A549 (cell line): ENCODE results near the gene RABGAP1L. TPM values are rescaled to one million over a fixed set of nuclear protein-coding genes. Genes with fewer than 3 reads are reported as not detected.
A peak's percentile ranks its signal among the peaks of the same experiment; 100 is the strongest.

Experiments
- ATAC-seq, 2 experiments: fragments of 200-7000 bp in 1 of 2; fragments of >200 bp in 1 of 2; cut with Nextera tagmentation in 1 of 2; cut with Tn5 transposase in 1 of 2; 3 replicates each; pipeline versions ENCODE4 v1.8.0 to v1.9.1; 2018 to 2020; ENCODE audit warnings: mild to moderate bottlenecking in 1 of 2, moderate library complexity in 1 of 2
- CTCF ChIA-PET: fragments of 300-600 bp; sonication (Branson Sonifier 250); formaldehyde crosslinking; extraction: SDS; loops from one replicate; lab custom pipeline; 2021; ENCODE audit warnings: antibody characterized with exemption, inconsistent platforms; lab: Yijun Ruan, JAX
- POLR2A ChIA-PET: fragments of 350-600 bp; formaldehyde crosslinking; extraction: SDS; loops from one replicate; lab custom pipeline; 2021; ENCODE audit warnings: antibody characterized with exemption, inconsistent platforms; lab: Yijun Ruan, JAX
- DNase-seq, 2 experiments: peaks; one replicate each; pipeline versions ENCODE4 v3.0.0 to v3.0.0-alpha.2; 2011 to 2016; ENCODE audit warnings: low read depth in 1 of 2, low spot score in 1 of 2
- FAIRE-seq: peaks from 2 replicates; lab custom pipeline; 2011; peaks lifted over from hg19 to GRCh38; lab: Jason Lieb, UNC
- H3K27ac ChIP-seq, 2 experiments: fragments of >200 bp; sonication (Bioruptor Twin); formaldehyde crosslinking; 3 replicates each; pipeline ENCODE4 v1.5.1; 2016 to 2017
- H3K4me1 ChIP-seq: fragments of >200 bp; sonication (Bioruptor Twin); formaldehyde crosslinking; 3 replicates; pipeline ENCODE4 v1.6.1; 2016
- H3K4me2 ChIP-seq: fragments of >200 bp; sonication (Bioruptor Twin); formaldehyde crosslinking; 3 replicates; pipeline ENCODE4 v1.6.1; 2016
- H3K4me3 ChIP-seq: fragments of >200 bp; sonication (Bioruptor Twin); formaldehyde crosslinking; 3 replicates; pipeline ENCODE4 v1.5.1; 2016
- H3K9me3 ChIP-seq: fragments of >200 bp; sonication (Bioruptor Twin); formaldehyde crosslinking; 3 replicates; pipeline ENCODE4 v1.6.1; 2016
- BHLHE40 ChIP-seq: IDR thresholded peaks from 2 replicates; pipeline ENCODE4 v1.6.1; 2012; ENCODE audit warnings: low read depth, low read length, inconsistent platforms
- CBX2 ChIP-seq: fragments of 200-600 bp; sonication (generic); IDR thresholded peaks from 2 replicates; pipeline ENCODE4 v1.6.1; 2016; ENCODE audit warnings: low read depth, mild to moderate bottlenecking, borderline replicate concordance
- CHD2 ChIP-seq: fragments of 150-350 bp; IDR thresholded peaks from 2 replicates; pipeline ENCODE4 v1.6.1; 2014; ENCODE audit warnings: low read length; ENCODE audit not compliant: partially characterized antibody
- CHD4 ChIP-seq: fragments of 200-600 bp; sonication (generic); IDR thresholded peaks from 2 replicates; pipeline ENCODE4 v1.6.1; 2016; ENCODE audit warnings: antibody characterized with exemption, mild to moderate bottlenecking, borderline replicate concordance
- EHF ChIP-seq: fragments of 250-450 bp; sonication (Bioruptor Pico); IDR thresholded peaks from 2 replicates; pipeline ENCODE4 v1.5.0; 2020; ENCODE audit warnings: mild to moderate bottlenecking
- ESRRA ChIP-seq: fragments of 150-350 bp; IDR thresholded peaks from 2 replicates; pipeline ENCODE4 v1.6.1; 2014; ENCODE audit warnings: mild to moderate bottlenecking, low read length, borderline replicate concordance
- FOSL2 ChIP-seq, 2 experiments: fragments of 450-650 bp in 1 of 2; fragments of >200 bp in 1 of 2; sonication (Bioruptor Twin) in 1 of 2; formaldehyde crosslinking; IDR thresholded peaks; 2 replicates each; pipeline versions ENCODE4 v1.5.0 to v1.6.1; 2016 to 2020; ENCODE audit warnings: mild to moderate bottlenecking in 1 of 2, moderate library complexity in 1 of 2
- HEYL ChIP-seq: fragments of 250-450 bp; sonication (Bioruptor Pico); IDR thresholded peaks from 2 replicates; pipeline ENCODE4 v1.8.0; 2021; ENCODE audit warnings: mild to moderate bottlenecking, moderate library complexity
- HOXB13 ChIP-seq: fragments of 250-450 bp; sonication (Bioruptor Pico); IDR thresholded peaks from 2 replicates; pipeline ENCODE4 v1.5.0; 2020; ENCODE audit warnings: low read depth, mild to moderate bottlenecking, moderate library complexity
- JUN ChIP-seq, 2 experiments: fragments of >200 bp; sonication (Bioruptor Twin); formaldehyde crosslinking; IDR thresholded peaks; 2 replicates in 1 of 2; 3 replicates in 1 of 2; pipeline ENCODE4 v1.6.1; 2016 to 2017
- JUNB ChIP-seq: fragments of >200 bp; sonication (Bioruptor Twin); formaldehyde crosslinking; IDR thresholded peaks from 2 replicates; pipeline ENCODE4 v1.6.1; 2016
- KDM1A ChIP-seq: fragments of 200-600 bp; sonication (generic); IDR thresholded peaks from 2 replicates; pipeline ENCODE4 v1.6.1; 2016; ENCODE audit warnings: low read depth, mild to moderate bottlenecking
- KDM5A ChIP-seq: fragments of 200-600 bp; sonication (generic); IDR thresholded peaks from 2 replicates; pipeline ENCODE4 v1.6.1; 2016; ENCODE audit warnings: antibody characterized with exemption, mild to moderate bottlenecking
- MAFK ChIP-seq: fragments of 450-650 bp; IDR thresholded peaks from 2 replicates; pipeline ENCODE4 v1.6.1; 2014; ENCODE audit not compliant: partially characterized antibody
- NPAS2 ChIP-seq: fragments of 250-450 bp; sonication (Bioruptor Pico); IDR thresholded peaks from 2 replicates; pipeline ENCODE4 v1.8.0; 2022; ENCODE audit warnings: mild to moderate bottlenecking, moderate library complexity, borderline replicate concordance
- NR3C1 ChIP-seq: fragments of >200 bp; sonication (Bioruptor Twin); formaldehyde crosslinking; IDR thresholded peaks from 3 replicates; pipeline ENCODE4 v1.6.1; 2017
- POLR2A ChIP-seq: IDR thresholded peaks from 2 replicates; pipeline ENCODE4 v1.6.1; 2012; ENCODE audit warnings: mild to moderate bottlenecking, low read length
- RAD21 ChIP-seq, 2 experiments: fragments of >200 bp in 1 of 2; sonication (Bioruptor Twin) in 1 of 2; formaldehyde crosslinking in 1 of 2; IDR thresholded peaks in 1 of 2; conservative IDR thresholded peaks in 1 of 2; 2 replicates in 1 of 2; 3 replicates in 1 of 2; pipeline ENCODE4 v1.6.1; 2012 to 2018; ENCODE audit warnings: inconsistent platforms in 1 of 2
- RCOR1 ChIP-seq: fragments of 150-350 bp; IDR thresholded peaks from 2 replicates; pipeline ENCODE4 v1.6.1; 2014; ENCODE audit warnings: antibody characterized with exemption, low read length, low read depth
- RFX5 ChIP-seq: fragments of 450-650 bp; IDR thresholded peaks from 2 replicates; pipeline ENCODE4 v1.7.1; 2014; ENCODE audit warnings: antibody characterized with exemption, mild to moderate bottlenecking, moderate library complexity
- TFCP2L1 ChIP-seq: fragments of 250-450 bp; sonication (Bioruptor Pico); IDR thresholded peaks from 2 replicates; pipeline ENCODE4 v1.5.0; 2021; ENCODE audit warnings: mild to moderate bottlenecking
- ZC3H11A ChIP-seq: fragments of 450-650 bp; IDR thresholded peaks from 2 replicates; pipeline ENCODE4 v1.6.1; 2014; ENCODE audit warnings: antibody characterized with exemption, mild to moderate bottlenecking
- ZFP36 ChIP-seq: fragments of 450-650 bp; IDR thresholded peaks from 2 replicates; pipeline ENCODE4 v1.6.1; 2014; ENCODE audit warnings: borderline replicate concordance; ENCODE audit not compliant: partially characterized antibody
- WGBS: methylation state at CpG from one replicate; pipeline ENCODE4 v1.1.6; 2017; ENCODE audit errors: missing lambda C conversion rate; 5-methylcytosine and 5-hydroxymethylcytosine counted together
- polyA plus RNA-seq, 4 experiments: library from polyadenylated mRNA; depleted of rRNA in 3 of 4; stranded (reverse); fragments of >200 nt; fragmentation: RNase III in 1 of 4; extraction: RNeasy Plus Mini Kit Qiagen cat#74134 plus additional on column Dnase treatment in 1 of 4; gene quantifications; 2 replicates in 3 of 4; 3 replicates in 1 of 4; pipeline ENCODE4 v1.2.3, GENCODE V29; 2011 to 2017
- TF ChIP-seq, protein P1 (sequence below): fragments of 450-650 bp; IDR thresholded peaks from 2 replicates; pipeline ENCODE4 v1.6.1; 2014; ENCODE audit warnings: antibody characterized with exemption
- TF ChIP-seq, protein P2 (sequence below): fragments of 250-450 bp; sonication (Bioruptor Pico); IDR thresholded peaks from 2 replicates; pipeline ENCODE4 v1.5.0; 2021; ENCODE audit warnings: mild to moderate bottlenecking, moderate library complexity, borderline replicate concordance

RABGAP1L gene
- polyA plus RNA-seq, 2 of the 4 experiments (the other 2 are of a cell fraction), result 8.2 to 18.6 TPM

DNA sequence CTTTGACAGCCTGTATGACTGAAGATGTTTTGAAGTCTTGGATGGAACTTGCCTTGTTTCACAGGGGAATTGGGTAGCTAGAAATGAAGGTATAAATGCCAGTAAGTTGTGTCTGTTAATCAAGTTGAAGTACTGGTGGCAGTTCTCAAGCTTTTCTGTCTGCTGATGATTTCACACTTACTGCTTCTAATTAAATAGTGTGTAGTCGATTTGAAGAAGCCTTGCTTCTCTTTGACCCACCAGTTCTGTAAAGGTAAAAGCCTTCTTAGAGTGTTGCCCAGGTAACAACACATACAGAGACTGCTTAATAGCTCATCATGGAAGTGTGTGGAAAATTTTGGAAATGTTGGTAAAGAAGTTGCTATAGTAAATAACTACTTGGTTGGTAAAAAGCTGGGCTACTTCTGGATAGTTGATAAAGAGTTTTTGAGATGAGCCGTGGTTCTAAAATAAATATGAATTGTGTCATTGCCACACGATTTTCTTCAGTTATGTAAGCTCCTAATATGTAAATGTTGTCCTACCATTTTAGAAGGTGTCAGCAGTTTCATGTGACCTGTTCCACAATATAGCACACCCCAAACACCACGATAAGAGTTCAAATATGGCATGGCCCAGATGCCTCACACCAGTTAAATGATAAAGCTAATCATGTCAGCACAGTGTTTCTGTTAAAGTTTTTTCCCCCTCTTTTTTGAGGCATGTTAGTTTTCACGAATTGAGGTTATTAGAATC lies 7.4 kb downstream of the RABGAP1L start:
- ATAC-seq, result no peak
- Histone ChIP-seq H3K4me2 (no peak overlapping the region), H3K4me3 (no peak overlapping the region), H3K27ac (no peak overlapping the region), H3K9me3 (no peaks in the 10 kb centered on the region), H3K4me1 (no peaks in the 10 kb centered on the region)
- TF ChIP-seq, protein P1, sequence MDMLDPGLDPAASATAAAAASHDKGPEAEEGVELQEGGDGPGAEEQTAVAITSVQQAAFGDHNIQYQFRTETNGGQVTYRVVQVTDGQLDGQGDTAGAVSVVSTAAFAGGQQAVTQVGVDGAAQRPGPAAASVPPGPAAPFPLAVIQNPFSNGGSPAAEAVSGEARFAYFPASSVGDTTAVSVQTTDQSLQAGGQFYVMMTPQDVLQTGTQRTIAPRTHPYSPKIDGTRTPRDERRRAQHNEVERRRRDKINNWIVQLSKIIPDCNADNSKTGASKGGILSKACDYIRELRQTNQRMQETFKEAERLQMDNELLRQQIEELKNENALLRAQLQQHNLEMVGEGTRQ, result no peak
- TF ChIP-seq CHD4 (no peak), CBX2 (no peak), HEYL (CRISPR knock-in tag) (no peak), RCOR1 (no peak), MAFK (peak; percentile 77)
- FAIRE-seq, result no peak
- 72% methylated on average over 5 of the region's 5 CpGs for WGBS
- ChIA-PET CTCF (interaction anchor here (1.0 to 2.3 kb wide), 2 partner anchors 34 to 51 kb away, joined by 3 to 5 read pairs; no protein-coding TSS in a partner anchor), POLR2A (no interaction called here)
- DNase-seq, result no peak

DNA sequence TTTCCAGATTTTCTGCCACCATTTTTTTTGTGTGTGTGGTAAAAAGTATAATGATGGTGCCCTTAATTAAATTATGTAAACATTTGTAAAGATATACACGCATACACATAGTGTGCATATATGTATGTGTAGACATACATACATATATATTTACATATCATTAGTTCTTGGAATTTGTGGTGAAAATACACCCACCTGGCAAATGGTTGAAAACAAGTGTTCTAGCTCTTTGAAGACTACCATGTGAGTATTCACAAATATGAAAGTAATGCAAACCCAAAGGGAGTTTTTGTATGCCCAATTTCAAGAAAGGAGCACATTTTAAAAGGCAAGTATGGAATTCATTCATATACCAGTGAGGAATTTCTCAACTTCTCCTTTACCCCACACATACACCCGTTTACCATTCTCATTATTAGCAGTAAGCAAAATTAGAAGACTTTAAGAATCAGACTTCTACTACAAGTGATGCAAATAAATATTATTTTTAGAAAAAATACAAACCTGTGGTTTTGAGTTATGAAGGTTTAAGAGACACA lies 8.0 kb downstream of the RABGAP1L start:
- no peaks in the 10 kb centered on the region for H3K4me1 ChIP-seq
- no peak overlapping the region for H3K4me3 ChIP-seq
- DNase-seq, result no peak
- no peak overlapping the region for H3K27ac ChIP-seq
- TF ChIP-seq RAD21 (conservative IDR thresholded peaks at IDR 0.05 in 1 of 2, IDR thresholded peaks at IDR 0.05 in 1 of 2) (no peak), KDM5A (no peak), ZFP36 (no peak), RFX5 (no peak), NPAS2 (CRISPR knock-in tag) (no peak), NR3C1 (no peak), ZC3H11A (no peak), JUN (IDR thresholded peaks at IDR 0.05) (no peak), JUNB (no peak), HOXB13 (CRISPR knock-in tag) (no peak), TFCP2L1 (CRISPR knock-in tag) (no peak), CHD2 (no peak), ESRRA (no peak), POLR2A (no peak), KDM1A (no peak), EHF (no peak), BHLHE40 (no peak), FOSL2 (IDR thresholded peaks at IDR 0.05) (no peak), FOSL2 (CRISPR knock-in tag; IDR thresholded peaks at IDR 0.05) (no peak)
- TF ChIP-seq, protein P1, result no peak
- TF ChIP-seq, protein P2, sequence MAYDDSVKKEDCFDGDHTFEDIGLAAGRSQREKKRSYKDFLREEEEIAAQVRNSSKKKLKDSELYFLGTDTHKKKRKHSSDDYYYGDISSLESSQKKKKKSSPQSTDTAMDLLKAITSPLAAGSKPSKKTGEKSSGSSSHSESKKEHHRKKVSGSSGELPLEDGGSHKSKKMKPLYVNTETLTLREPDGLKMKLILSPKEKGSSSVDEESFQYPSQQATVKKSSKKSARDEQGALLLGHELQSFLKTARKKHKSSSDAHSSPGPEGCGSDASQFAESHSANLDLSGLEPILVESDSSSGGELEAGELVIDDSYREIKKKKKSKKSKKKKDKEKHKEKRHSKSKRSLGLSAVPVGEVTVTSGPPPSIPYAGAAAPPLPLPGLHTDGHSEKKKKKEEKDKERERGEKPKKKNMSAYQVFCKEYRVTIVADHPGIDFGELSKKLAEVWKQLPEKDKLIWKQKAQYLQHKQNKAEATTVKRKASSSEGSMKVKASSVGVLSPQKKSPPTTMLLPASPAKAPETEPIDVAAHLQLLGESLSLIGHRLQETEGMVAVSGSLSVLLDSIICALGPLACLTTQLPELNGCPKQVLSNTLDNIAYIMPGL (CRISPR knock-in tag), result no peak
- TF ChIP-seq, all 56 proteins: peak for 0
- Histone ChIP-seq H3K9me3 (no peaks in the 10 kb centered on the region), H3K4me2 (no peak overlapping the region)
- 88% methylated on average over 2 of the region's 2 CpGs for WGBS
- ChIA-PET CTCF (interaction anchor here (1.0 to 2.3 kb wide), 2 partner anchors 35 to 50 kb away, joined by 3 to 5 read pairs; no protein-coding TSS in a partner anchor), POLR2A (no interaction called here)
- ATAC-seq, result no peak
- FAIRE-seq, result no peak
